Pancreas (tissue), 10 donors: ENCODE data around the gene ASPHD1. TPM values are rescaled to one million over a fixed set of nuclear protein-coding genes. Genes with fewer than 3 reads are reported as not detected.
"Not testable (repeated sequence)": the region's sequence is repeated elsewhere in the genome, so short reads cannot be mapped to it uniquely, and the experiment has no call there.

Source experiments
- ATAC-seq, 4 donors: fragments of 200-7000 bp; cut with Tn5 transposase; one replicate each; pipeline versions ENCODE4 v1.8.0 to v1.9.1; 2020; ENCODE audit warnings: mild to moderate bottlenecking in 4 of 4, moderate library complexity in 4 of 4
- DNase-seq, 6 donors: peaks; one replicate each; pipeline ENCODE4 v3.0.0-alpha.2; 2020
- FAIRE-seq: peaks from 2 replicates; lab custom pipeline; 2012; peaks lifted over from hg19 to GRCh38; lab: Jason Lieb, UNC
- H3K27ac ChIP-seq, 4 donors: fragments of 200-600 bp; sonication (generic); 1 replicate in 3 of 4; 2 replicates in 1 of 4; pipeline versions ENCODE4 v1.5.0 to v1.8.0; 2020
- H3K27me3 ChIP-seq, 4 donors: fragments of 200-600 bp; one replicate each; pipeline ENCODE4 v1.8.0; 2021
- H3K36me3 ChIP-seq, 3 donors: fragments of 200-600 bp; sonication (generic) in 1 of 3; one replicate each; pipeline versions ENCODE4 v1.5.0 to v1.8.0; 2020 to 2021
- H3K4me1 ChIP-seq, 3 donors: fragments of 200-600 bp; one replicate each; pipeline ENCODE4 v1.8.0; 2021
- H3K4me3 ChIP-seq, 4 donors: fragments of 200-600 bp; sonication (generic) in 2 of 4; one replicate each; pipeline versions ENCODE4 v1.5.0 to v1.8.0; 2020 to 2021
- H3K9me3 ChIP-seq, 4 donors: fragments of 200-600 bp; one replicate each; pipeline ENCODE4 v1.8.0; 2021
- WGBS, 2 donors: extraction: QIAGEN DNeasy Blood & Tissue Kit; methylation state at CpG; one replicate each; pipeline ENCODE4 v1.1.7; 2013; 5-methylcytosine and 5-hydroxymethylcytosine counted together
- intact Hi-C, 3 donors: fragments of 100-400 bp; cut with DNase I; formaldehyde crosslinking; loops; one replicate each; pipeline versions ENCODE4 v1.11.1 to v1.14.2; 2022
- polyA plus RNA-seq, 2 donors: library from polyadenylated mRNA; stranded (reverse); fragments of 200-250 nt; gene quantifications; one replicate each; pipeline ENCODE4 v1.2.3, GENCODE V29; 2013
- total RNA-seq, 6 donors: library from RNA; stranded (reverse); fragmentation: NEBNext Ultra II Directional in 4 of 6; extraction: Animal tissue kit (Norgen Biotek cat#: 25700) in 4 of 6; gene quantifications; one replicate each; pipeline versions ENCODE4 v1.2.1 to v1.2.4, GENCODE V29; 2021 to 2023
- TF ChIP-seq, protein P1 (sequence below), 4 donors: fragments of 200-600 bp; sonication (generic) in 3 of 4; IDR thresholded peaks; one replicate each; pipeline versions ENCODE4 v1.5.0 to v1.8.0; 2021; ENCODE audit warnings: antibody characterized with exemption in 4 of 4
- donor health status: healthy with polysubstance abuse.
- donor health status: DM: no; HTN: no; CAD: no; lungs with moderate emphysema.
- donor health status: DM: no; HTN: no; CAD: no.
- donor health status: control.
- donor health status: control.
- donor health status: Bipolar disorder and iron deficiency.
- donor health status: DM: yes; HTN: yes; CAD: no.
- donor health status: DM: no; HTN: no; CAD: no.
- donor health status: DM: no; HTN: no; CAD: no.
- donor health status: DM: yes; HTN: yes; CAD: no.

The ASPHD1 gene
- total and polyA plus RNA-seq, 8 donors: 3.8 to 21.2 (median 7.8) TPM

DNA sequence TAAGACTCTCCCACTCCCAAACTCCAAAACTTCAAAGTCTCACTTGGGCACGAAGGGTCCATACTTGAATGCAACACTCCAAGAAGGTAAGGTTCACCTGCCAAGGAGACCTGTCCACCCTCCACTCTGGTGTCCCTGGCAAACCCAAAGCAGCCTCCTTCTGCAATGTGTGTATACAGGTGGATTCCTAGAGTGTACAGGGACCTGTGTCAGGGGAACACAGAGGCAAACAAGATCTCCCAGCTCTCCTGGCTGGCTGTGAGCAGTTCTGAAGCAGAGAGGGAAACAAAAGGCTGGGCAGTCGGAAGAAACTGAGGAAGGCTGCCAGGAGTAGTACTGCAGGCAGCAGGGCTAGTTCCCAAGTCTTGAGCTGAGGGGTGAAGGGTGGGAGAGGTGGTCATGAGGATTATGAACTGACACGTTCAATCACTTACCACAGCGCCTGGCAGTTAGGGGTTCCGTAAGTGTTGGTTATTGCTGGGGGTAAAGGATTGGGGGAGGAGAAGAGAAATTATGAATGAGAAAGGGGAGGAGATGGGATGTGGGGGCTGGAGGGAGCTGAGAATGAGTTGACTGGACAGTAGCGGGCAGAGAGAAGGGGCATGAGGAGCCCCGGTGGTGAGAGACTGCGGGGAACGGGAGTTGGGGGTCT is 24.9 kb downstream of the ASPHD1 start:
- peaks cover 0 to 10% (median 0%) of the 10 kb centered on the region in 3 donors for H3K36me3 ChIP-seq
- peaks cover 0 to 16% (median 13%) of the 10 kb centered on the region in 3 donors for H3K4me1 ChIP-seq
- no peaks in the 10 kb centered on the region for H3K27me3 ChIP-seq
- H3K9me3 ChIP-seq: no peaks in the 10 kb centered on the region
- intact Hi-C loops: loop anchor here in 1 of 3 donors (5.0 kb wide), 1 partner anchor 37 kb away; the partner anchor contains the start of gene TMEM219
- H3K27ac ChIP-seq: no peak overlapping the region
- TF ChIP-seq, protein P1, sequence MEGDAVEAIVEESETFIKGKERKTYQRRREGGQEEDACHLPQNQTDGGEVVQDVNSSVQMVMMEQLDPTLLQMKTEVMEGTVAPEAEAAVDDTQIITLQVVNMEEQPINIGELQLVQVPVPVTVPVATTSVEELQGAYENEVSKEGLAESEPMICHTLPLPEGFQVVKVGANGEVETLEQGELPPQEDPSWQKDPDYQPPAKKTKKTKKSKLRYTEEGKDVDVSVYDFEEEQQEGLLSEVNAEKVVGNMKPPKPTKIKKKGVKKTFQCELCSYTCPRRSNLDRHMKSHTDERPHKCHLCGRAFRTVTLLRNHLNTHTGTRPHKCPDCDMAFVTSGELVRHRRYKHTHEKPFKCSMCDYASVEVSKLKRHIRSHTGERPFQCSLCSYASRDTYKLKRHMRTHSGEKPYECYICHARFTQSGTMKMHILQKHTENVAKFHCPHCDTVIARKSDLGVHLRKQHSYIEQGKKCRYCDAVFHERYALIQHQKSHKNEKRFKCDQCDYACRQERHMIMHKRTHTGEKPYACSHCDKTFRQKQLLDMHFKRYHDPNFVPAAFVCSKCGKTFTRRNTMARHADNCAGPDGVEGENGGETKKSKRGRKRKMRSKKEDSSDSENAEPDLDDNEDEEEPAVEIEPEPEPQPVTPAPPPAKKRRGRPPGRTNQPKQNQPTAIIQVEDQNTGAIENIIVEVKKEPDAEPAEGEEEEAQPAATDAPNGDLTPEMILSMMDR (IDR thresholded peaks at IDR 0.05): no peak
- H3K4me3 ChIP-seq: peak overlapping the region; percentile 92 to 100 (median 100)
- no peak for ATAC-seq
- FAIRE-seq: no peak
- whole genome bisulfite sequencing, 2 donors: 5 to 6% methylated on average over 9 of the region's 9 CpGs
- DNase-seq: no peak

- FAIRE-seq (no peak), DNase-seq (peak; percentile 74 to 97 (median 90)), ATAC-seq (peak; percentile 95 to 99 (median 96))
- peaks cover 0 to 7% (median 0%) of the 10 kb centered on the region in 3 donors for H3K36me3 ChIP-seq
- intact Hi-C loops: loop anchor here in 1 of 3 donors (5.0 kb wide), 1 partner anchor 36 kb away; the partner anchor contains the start of gene TMEM219
- H3K4me3 ChIP-seq: peak within 1 kb of the TSS; percentile 92 to 100 (median 100)
- TF ChIP-seq, protein P1 (IDR thresholded peaks at IDR 0.05): no peak
- WGBS, 2 donors: 0% methylated on average over 68 to 89 of the region's 89 CpGs
- peak within 1 kb of the TSS; percentile 70 to 90 (median 86) for H3K27ac ChIP-seq
- H3K4me1 ChIP-seq: peaks cover 0 to 16% (median 13%) of the 10 kb centered on the region in 3 donors
- no peaks in the 10 kb centered on the region for H3K27me3 ChIP-seq
- no peaks in the 10 kb centered on the region for H3K9me3 ChIP-seq
Observed at GRCh38 chr16:29925781-29926710, 25.8 kb downstream of the ASPHD1 start, which contains the start of gene KCTD13. TSS of gene KCTD13 (minus strand) at chr16:29926226. CDS start at chr16:29926033, 193 bp downstream.

GRCh38 chr16:29926711-29927052 is 26.4 kb downstream of the ASPHD1 start:
- Histone ChIP-seq H3K4me3 (peak overlapping the region; percentile 92 to 100 (median 100)), H3K27me3 (no peaks in the 10 kb centered on the region), H3K9me3 (no peaks in the 10 kb centered on the region), H3K4me1 (peaks cover 0 to 16% (median 13%) of the 10 kb centered on the region in 3 donors), H3K36me3 (peaks cover 0 to under 1% (median 0%) of the 10 kb centered on the region in 3 donors), H3K27ac (peak overlapping the region; percentile 70 to 90 (median 86))
- ATAC-seq (peak; percentile 54 to 70 (median 64)), DNase-seq (peak in 4 of 6 donors; percentile 35 to 49 (median 45)), FAIRE-seq (no peak)
- TF ChIP-seq, protein P1 (IDR thresholded peaks at IDR 0.05): no peak
- intact Hi-C loops: loop anchor here in 1 of 3 donors (5.0 kb wide), 1 partner anchor 36 kb away; the partner anchor contains the start of gene TMEM219
- 0 to 1% methylated on average over 12 of the region's 12 CpGs for WGBS, 2 donors

- no peak for FAIRE-seq
- TF ChIP-seq, protein P1 (IDR thresholded peaks at IDR 0.05): no peak
- intact Hi-C loops: loop anchor here in 1 of 3 donors (5.0 kb wide), 1 partner anchor 35 kb away; the partner anchor contains the start of gene TMEM219
- Histone ChIP-seq H3K4me1 (peaks cover 0 to 16% (median 13%) of the 10 kb centered on the region in 3 donors), H3K9me3 (no peaks in the 10 kb centered on the region), H3K36me3 (no peaks in the 10 kb centered on the region), H3K27me3 (no peaks in the 10 kb centered on the region), H3K4me3 (peak overlapping the region in 2 of 4 donors; percentile 99 to 100), H3K27ac (peak overlapping the region; percentile 70 to 90 (median 86))
- 44 to 49% methylated on average over 12 of the region's 12 CpGs for WGBS, 2 donors
- no peak for DNase-seq
- no peak for ATAC-seq
Observed at GRCh38 chr16:29927070-29927905, 27.0 kb downstream of the ASPHD1 start.

GRCh38 chr16:29931750-29932149 is 31.5 kb downstream of the ASPHD1 start:
- FAIRE-seq, H3K27me3 ChIP-seq, H3K9me3 ChIP-seq, DNase-seq, ATAC-seq, H3K4me1 ChIP-seq, H3K27ac ChIP-seq, H3K4me3 ChIP-seq, intact Hi-C loops, H3K36me3 ChIP-seq: not testable (repeated sequence)
- 89 to 94% methylated on average over 2 of the region's 2 CpGs for WGBS, 2 donors
